ENCODE results near the gene WDFY4.

WDFY4 gene

DNA sequence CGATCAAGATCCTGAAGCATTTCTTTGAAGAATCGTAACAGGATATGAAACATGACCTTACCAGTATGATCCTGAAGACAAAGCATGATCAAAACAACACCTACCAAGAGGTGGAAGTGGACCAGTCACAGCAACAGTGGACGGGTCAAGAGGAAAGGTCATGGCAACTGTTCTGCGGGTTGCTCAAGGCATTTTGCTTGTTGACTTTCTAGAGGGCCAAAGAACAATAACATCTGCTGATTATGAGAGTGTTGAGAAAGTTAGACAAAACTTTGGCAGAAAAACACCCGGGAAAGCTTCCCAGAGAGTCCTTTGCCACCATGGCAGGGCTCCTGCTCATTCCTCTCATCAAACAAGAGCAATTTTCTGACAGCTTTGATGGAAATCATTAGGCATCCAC is 320.6 kb downstream of the WDFY4 start:
- no peaks in the 10 kb centered on the region for H3K27me3 ChIP-seq (ENCODE audit: insufficient read depth, low read length, poor library complexity, severe bottlenecking)
- no peaks in the 10 kb centered on the region for H3K9me2 ChIP-seq (replicated peaks; ENCODE audit: low read depth, low read length)
- no peak overlapping the region for H3K4me2 ChIP-seq (ENCODE audit: low read depth, low read length, poor library complexity, severe bottlenecking)
- TF ChIP-seq, protein P1, sequence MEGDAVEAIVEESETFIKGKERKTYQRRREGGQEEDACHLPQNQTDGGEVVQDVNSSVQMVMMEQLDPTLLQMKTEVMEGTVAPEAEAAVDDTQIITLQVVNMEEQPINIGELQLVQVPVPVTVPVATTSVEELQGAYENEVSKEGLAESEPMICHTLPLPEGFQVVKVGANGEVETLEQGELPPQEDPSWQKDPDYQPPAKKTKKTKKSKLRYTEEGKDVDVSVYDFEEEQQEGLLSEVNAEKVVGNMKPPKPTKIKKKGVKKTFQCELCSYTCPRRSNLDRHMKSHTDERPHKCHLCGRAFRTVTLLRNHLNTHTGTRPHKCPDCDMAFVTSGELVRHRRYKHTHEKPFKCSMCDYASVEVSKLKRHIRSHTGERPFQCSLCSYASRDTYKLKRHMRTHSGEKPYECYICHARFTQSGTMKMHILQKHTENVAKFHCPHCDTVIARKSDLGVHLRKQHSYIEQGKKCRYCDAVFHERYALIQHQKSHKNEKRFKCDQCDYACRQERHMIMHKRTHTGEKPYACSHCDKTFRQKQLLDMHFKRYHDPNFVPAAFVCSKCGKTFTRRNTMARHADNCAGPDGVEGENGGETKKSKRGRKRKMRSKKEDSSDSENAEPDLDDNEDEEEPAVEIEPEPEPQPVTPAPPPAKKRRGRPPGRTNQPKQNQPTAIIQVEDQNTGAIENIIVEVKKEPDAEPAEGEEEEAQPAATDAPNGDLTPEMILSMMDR (conservative IDR thresholded peaks at IDR 0.05; ENCODE audit: low read length): no peak
- TF ChIP-seq EZH2phosphoT487 (IDR thresholded peaks at IDR 0.05; ENCODE audit: borderline replicate concordance): no peak
- no peak overlapping the region for H2AFZ ChIP-seq (ENCODE audit: low read length)
- H3F3A ChIP-seq (ENCODE audit: low read depth): no peaks in the 10 kb centered on the region
- no peaks in the 10 kb centered on the region for H3K36me3 ChIP-seq (ENCODE audit: insufficient read depth, low read length)
- no peak overlapping the region for H3K4me3 ChIP-seq (ENCODE audit: low read length, poor library complexity, severe bottlenecking)
- H3K9ac ChIP-seq (ENCODE audit: low read depth, low read length, poor library complexity, severe bottlenecking): no peak overlapping the region
- H4K20me1 ChIP-seq (ENCODE audit: insufficient read depth, low read length, poor library complexity, severe bottlenecking): no peaks in the 10 kb centered on the region
- H3K4me1 ChIP-seq (ENCODE audit: insufficient read depth, low read length, poor library complexity, severe bottlenecking): no peaks in the 10 kb centered on the region
- H3K9me3 ChIP-seq (ENCODE audit: insufficient read depth, low read depth, low read length): no peaks in the 10 kb centered on the region
- no peaks in the 10 kb centered on the region for H3K79me2 ChIP-seq (ENCODE audit: insufficient read depth, low read length)

DNA sequence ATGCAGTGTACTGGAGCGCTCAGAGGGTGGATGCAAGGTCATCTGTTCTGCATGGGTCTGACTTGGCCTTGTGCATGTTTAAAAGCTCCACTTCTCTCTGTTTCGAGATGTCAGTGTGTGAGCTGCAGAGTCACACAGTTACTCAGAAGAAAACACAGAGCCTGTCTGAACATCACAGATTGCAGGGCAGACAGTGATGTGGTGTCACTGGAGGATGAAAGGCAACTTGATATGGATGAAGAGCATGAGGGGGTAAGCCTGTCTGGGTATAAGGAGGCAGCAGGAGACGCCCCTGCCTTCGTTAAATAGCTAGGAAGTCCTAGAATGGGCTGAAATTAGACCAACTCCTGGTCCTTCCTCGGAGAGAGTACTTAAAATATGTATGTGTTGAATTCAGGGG is 322.5 kb downstream of the WDFY4 start:
- H3K36me3 ChIP-seq (ENCODE audit: insufficient read depth, low read length): no peaks in the 10 kb centered on the region
- no peaks in the 10 kb centered on the region for H3K27me3 ChIP-seq (ENCODE audit: insufficient read depth, low read length, poor library complexity, severe bottlenecking)
- H4K20me1 ChIP-seq (ENCODE audit: insufficient read depth, low read length, poor library complexity, severe bottlenecking): no peaks in the 10 kb centered on the region
- H3K4me3 ChIP-seq (ENCODE audit: low read length, poor library complexity, severe bottlenecking): no peak overlapping the region
- H3K4me1 ChIP-seq (ENCODE audit: insufficient read depth, low read length, poor library complexity, severe bottlenecking): no peaks in the 10 kb centered on the region
- no peaks in the 10 kb centered on the region for H3K9me3 ChIP-seq (ENCODE audit: insufficient read depth, low read depth, low read length)
- no peak for TF ChIP-seq EZH2phosphoT487 (IDR thresholded peaks at IDR 0.05; ENCODE audit: borderline replicate concordance)
- TF ChIP-seq, protein P1 (conservative IDR thresholded peaks at IDR 0.05; ENCODE audit: low read length): no peak
- no peak overlapping the region for H3K4me2 ChIP-seq (ENCODE audit: low read depth, low read length, poor library complexity, severe bottlenecking)
- H2AFZ ChIP-seq (ENCODE audit: low read length): no peak overlapping the region
- H3K9me2 ChIP-seq (replicated peaks; ENCODE audit: low read depth, low read length): no peaks in the 10 kb centered on the region
- H3K9ac ChIP-seq (ENCODE audit: low read depth, low read length, poor library complexity, severe bottlenecking): no peak overlapping the region
- H3F3A ChIP-seq (ENCODE audit: low read depth): no peaks in the 10 kb centered on the region
- no peaks in the 10 kb centered on the region for H3K79me2 ChIP-seq (ENCODE audit: insufficient read depth, low read length)

DNA sequence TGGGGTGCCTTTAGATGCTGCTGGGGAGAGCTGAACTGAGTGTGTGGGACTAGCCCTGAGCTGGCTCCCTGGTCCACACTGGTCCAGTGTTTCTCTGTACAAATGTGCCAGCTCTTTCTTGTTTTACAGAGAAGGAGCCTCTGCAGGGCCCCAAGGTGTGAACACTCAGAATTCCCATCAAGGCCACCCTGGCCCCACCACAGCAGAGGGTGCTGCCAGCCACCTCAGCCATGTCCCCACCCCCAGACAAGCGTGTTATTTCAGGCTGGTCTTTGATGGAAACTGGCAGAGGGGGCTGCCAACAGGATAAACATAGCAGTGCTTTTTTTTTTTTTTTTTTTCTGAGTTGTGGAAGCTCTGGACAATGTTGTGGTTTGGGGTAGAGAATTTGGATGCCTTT is 323.4 kb downstream of the WDFY4 start:
- Histone ChIP-seq H3F3A (ENCODE audit: low read depth) (no peaks in the 10 kb centered on the region), H4K20me1 (ENCODE audit: insufficient read depth, low read length, poor library complexity, severe bottlenecking) (no peaks in the 10 kb centered on the region), H3K9ac (ENCODE audit: low read depth, low read length, poor library complexity, severe bottlenecking) (no peak overlapping the region), H3K4me2 (ENCODE audit: low read depth, low read length, poor library complexity, severe bottlenecking) (no peak overlapping the region), H3K36me3 (ENCODE audit: insufficient read depth, low read length) (no peaks in the 10 kb centered on the region), H3K9me2 (replicated peaks; ENCODE audit: low read depth, low read length) (no peaks in the 10 kb centered on the region), H3K9me3 (ENCODE audit: insufficient read depth, low read depth, low read length) (no peaks in the 10 kb centered on the region), H3K79me2 (ENCODE audit: insufficient read depth, low read length) (no peaks in the 10 kb centered on the region), H3K4me1 (ENCODE audit: insufficient read depth, low read length, poor library complexity, severe bottlenecking) (no peaks in the 10 kb centered on the region), H3K27me3 (ENCODE audit: insufficient read depth, low read length, poor library complexity, severe bottlenecking) (no peaks in the 10 kb centered on the region), H2AFZ (ENCODE audit: low read length) (no peak overlapping the region), H3K4me3 (ENCODE audit: low read length, poor library complexity, severe bottlenecking) (no peak overlapping the region)
- TF ChIP-seq EZH2phosphoT487 (IDR thresholded peaks at IDR 0.05; ENCODE audit: borderline replicate concordance): no peak
- TF ChIP-seq, protein P1 (conservative IDR thresholded peaks at IDR 0.05; ENCODE audit: low read length): no peak
